ENCODE data around the gene PRRT2.

The PRRT2 gene

GRCh38 chr16:29862884-29863668 lies 51.1 kb downstream of the PRRT2 start, which contains the start of gene CDIPT:
CDIPT (minus strand) TSS chr16:29863226; CDS start chr16:29862857, 369 bp downstream.
- H3K27me3 ChIP-seq (ENCODE audit: insufficient read depth, poor library complexity, severe bottlenecking): no peaks in the 10 kb centered on the region
- H3K9me3 ChIP-seq (ENCODE audit: severe bottlenecking): no peaks in the 10 kb centered on the region
- no peaks in the 10 kb centered on the region for H3K4me1 ChIP-seq (ENCODE audit: insufficient read depth, poor library complexity, severe bottlenecking)
- peak within 1 kb of the TSS; percentile 77 for H3K4me3 ChIP-seq (ENCODE audit: severe bottlenecking)
- H3K36me3 ChIP-seq (ENCODE audit: low read depth): peaks cover 6% of the 10 kb centered on the region
- peak; percentile 97 for ATAC-seq (ENCODE audit: low read depth)
- peak within 1 kb of the TSS; percentile 50 for H3K27ac ChIP-seq (ENCODE audit: poor library complexity, severe bottlenecking)
- TF ChIP-seq, protein P1, sequence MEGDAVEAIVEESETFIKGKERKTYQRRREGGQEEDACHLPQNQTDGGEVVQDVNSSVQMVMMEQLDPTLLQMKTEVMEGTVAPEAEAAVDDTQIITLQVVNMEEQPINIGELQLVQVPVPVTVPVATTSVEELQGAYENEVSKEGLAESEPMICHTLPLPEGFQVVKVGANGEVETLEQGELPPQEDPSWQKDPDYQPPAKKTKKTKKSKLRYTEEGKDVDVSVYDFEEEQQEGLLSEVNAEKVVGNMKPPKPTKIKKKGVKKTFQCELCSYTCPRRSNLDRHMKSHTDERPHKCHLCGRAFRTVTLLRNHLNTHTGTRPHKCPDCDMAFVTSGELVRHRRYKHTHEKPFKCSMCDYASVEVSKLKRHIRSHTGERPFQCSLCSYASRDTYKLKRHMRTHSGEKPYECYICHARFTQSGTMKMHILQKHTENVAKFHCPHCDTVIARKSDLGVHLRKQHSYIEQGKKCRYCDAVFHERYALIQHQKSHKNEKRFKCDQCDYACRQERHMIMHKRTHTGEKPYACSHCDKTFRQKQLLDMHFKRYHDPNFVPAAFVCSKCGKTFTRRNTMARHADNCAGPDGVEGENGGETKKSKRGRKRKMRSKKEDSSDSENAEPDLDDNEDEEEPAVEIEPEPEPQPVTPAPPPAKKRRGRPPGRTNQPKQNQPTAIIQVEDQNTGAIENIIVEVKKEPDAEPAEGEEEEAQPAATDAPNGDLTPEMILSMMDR (IDR thresholded peaks at IDR 0.05; ENCODE audit: poor library complexity, severe bottlenecking): peak; percentile 86
- DNase-seq (ENCODE audit: low spot score): peak; percentile 94

GRCh38 chr16:29863669-29863984 lies 51.6 kb downstream of the PRRT2 start:
- ATAC-seq (ENCODE audit: low read depth): no peak
- Histone ChIP-seq H3K27ac (ENCODE audit: poor library complexity, severe bottlenecking) (peak overlapping the region; percentile 50), H3K27me3 (ENCODE audit: insufficient read depth, poor library complexity, severe bottlenecking) (no peaks in the 10 kb centered on the region), H3K4me3 (ENCODE audit: severe bottlenecking) (peak overlapping the region; percentile 77), H3K36me3 (ENCODE audit: low read depth) (peaks cover 6% of the 10 kb centered on the region), H3K9me3 (ENCODE audit: severe bottlenecking) (no peaks in the 10 kb centered on the region), H3K4me1 (ENCODE audit: insufficient read depth, poor library complexity, severe bottlenecking) (no peaks in the 10 kb centered on the region)
- no peak for DNase-seq (ENCODE audit: low spot score)
- TF ChIP-seq, protein P1 (IDR thresholded peaks at IDR 0.05; ENCODE audit: poor library complexity, severe bottlenecking): peak; percentile 58

DNA sequence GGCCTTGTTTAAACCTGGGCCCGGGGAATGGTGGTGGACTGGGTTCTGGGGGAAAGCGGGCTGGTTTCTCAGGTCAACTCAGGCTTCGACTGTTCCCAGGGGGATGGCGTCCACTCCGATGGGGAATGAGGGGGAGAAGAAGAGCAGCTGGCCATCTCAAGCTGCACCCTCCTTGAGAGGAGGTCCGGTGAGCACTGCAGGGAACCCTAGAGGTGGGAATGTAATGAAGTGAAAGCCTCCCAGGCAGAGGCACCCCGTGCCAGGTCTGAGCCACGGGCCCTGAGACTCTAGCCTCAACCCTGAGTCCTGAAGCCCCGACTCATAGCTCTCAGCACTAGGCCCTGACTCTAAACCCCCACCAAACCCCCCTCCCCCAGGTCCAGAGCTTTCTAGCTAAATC lies 52.2 kb downstream of the PRRT2 start:
- TF ChIP-seq, protein P1 (IDR thresholded peaks at IDR 0.05; ENCODE audit: poor library complexity, severe bottlenecking): no peak
- Histone ChIP-seq H3K27ac (ENCODE audit: poor library complexity, severe bottlenecking) (no peak overlapping the region), H3K9me3 (ENCODE audit: severe bottlenecking) (no peaks in the 10 kb centered on the region), H3K4me1 (ENCODE audit: insufficient read depth, poor library complexity, severe bottlenecking) (no peaks in the 10 kb centered on the region), H3K36me3 (ENCODE audit: low read depth) (peaks cover 6% of the 10 kb centered on the region), H3K4me3 (ENCODE audit: severe bottlenecking) (no peak overlapping the region), H3K27me3 (ENCODE audit: insufficient read depth, poor library complexity, severe bottlenecking) (no peaks in the 10 kb centered on the region)
- ATAC-seq (ENCODE audit: low read depth) (no peak), DNase-seq (ENCODE audit: low spot score) (no peak)
